AG09309 (cell line): ENCODE results near the gene GPR18.

Experiments
- DNase-seq: peaks from one replicate; pipeline ENCODE4 v3.0.0-alpha.2; 2010; ENCODE audit warnings: low read depth
- H3K4me3 ChIP-seq: 2 replicates; pipeline ENCODE4 v1.5.1; 2011; ENCODE audit warnings: mild to moderate bottlenecking, low read depth, low read length, moderate library complexity; ENCODE audit not compliant: control insufficient read depth
- TF ChIP-seq, protein P1 (sequence below): IDR thresholded peaks from 2 replicates; pipeline ENCODE4 v1.5.1; 2011; ENCODE audit warnings: mild to moderate bottlenecking, low read depth, low read length, inconsistent platforms; ENCODE audit not compliant: insufficient read depth, control insufficient read depth; ENCODE audit errors: missing control alignments

Gene GPR18

GRCh38 chr13:99228737-99229691, 29.2 kb downstream of the GPR18 start:
- TF ChIP-seq, protein P1, sequence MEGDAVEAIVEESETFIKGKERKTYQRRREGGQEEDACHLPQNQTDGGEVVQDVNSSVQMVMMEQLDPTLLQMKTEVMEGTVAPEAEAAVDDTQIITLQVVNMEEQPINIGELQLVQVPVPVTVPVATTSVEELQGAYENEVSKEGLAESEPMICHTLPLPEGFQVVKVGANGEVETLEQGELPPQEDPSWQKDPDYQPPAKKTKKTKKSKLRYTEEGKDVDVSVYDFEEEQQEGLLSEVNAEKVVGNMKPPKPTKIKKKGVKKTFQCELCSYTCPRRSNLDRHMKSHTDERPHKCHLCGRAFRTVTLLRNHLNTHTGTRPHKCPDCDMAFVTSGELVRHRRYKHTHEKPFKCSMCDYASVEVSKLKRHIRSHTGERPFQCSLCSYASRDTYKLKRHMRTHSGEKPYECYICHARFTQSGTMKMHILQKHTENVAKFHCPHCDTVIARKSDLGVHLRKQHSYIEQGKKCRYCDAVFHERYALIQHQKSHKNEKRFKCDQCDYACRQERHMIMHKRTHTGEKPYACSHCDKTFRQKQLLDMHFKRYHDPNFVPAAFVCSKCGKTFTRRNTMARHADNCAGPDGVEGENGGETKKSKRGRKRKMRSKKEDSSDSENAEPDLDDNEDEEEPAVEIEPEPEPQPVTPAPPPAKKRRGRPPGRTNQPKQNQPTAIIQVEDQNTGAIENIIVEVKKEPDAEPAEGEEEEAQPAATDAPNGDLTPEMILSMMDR, result no peak
- DNase-seq, result peak; percentile 67

DNA sequence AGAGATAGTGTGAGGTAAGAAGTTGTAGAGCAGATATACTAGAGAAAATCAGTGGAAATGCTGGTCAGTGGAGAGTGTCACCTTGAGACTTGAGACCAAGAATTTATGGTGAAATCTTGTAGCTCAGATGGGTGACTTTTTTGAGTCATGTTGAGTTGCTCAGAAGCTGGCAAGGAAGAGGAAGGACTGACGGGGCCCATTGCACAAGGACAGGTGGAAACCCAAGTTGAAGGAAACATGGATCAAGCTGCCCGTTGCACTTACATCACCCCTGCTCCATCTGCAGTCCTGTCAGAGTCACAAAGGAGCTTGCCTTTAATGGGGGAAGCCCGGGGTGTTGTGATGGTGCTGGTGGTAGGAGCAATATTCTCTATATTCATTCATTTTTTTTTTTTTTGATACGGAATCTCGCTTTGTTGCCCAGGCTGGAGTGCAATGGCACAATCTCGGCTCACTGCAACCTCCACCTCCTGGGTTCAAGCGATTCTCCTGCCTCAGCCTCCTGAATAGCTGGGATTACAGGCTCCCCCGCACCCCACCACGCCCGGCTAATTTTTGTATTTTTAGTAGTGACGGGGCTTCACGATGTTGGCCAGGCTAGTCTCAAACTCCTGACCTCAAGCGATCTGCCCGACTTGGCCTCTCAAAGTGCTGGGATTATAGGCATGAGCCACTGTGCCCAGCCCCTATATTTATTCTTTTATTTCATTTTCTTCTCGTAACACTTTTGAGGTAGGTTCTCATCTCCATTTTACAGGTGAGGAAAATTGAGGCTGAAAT, 30.1 kb downstream of the GPR18 start:
- TF ChIP-seq, protein P1, result no peak
- no peak overlapping the region for H3K4me3 ChIP-seq
- DNase-seq, result no peak

More at GRCh38 chr13:99228737-99229691, 29.2 kb downstream of the GPR18 start:
- no peak overlapping the region for H3K4me3 ChIP-seq

DNA sequence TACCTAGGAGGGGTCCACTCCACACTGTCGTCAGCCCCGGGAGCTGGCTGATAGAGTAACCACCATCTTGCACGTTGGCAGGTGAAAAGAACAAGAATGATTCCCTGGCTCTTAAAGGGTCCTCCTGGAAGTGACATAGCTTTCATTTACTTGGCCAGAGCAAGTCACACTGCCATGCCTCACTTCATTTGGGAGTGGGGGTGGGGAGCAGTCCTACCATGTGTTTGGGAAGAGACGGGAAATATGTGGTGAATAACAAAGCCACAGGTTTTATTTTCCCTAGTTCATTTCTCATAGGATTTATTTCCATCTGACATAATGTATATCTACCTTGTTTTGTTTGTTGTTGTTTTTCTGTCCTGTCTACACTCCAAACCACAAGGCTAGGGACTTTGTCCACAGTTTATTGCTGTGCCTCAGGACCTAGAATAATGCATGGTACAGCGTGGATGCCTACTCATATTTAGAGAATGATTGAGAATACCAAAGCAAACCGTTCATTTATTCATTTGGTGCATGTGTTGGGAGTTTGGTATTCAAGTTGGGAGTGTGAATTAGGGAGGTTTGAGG, 30.8 kb downstream of the GPR18 start:
- TF ChIP-seq, protein P1, result no peak
- DNase-seq, result no peak
- H3K4me3 ChIP-seq, result no peak overlapping the region

- DNase-seq, result no peak
- H3K4me3 ChIP-seq, result no peak overlapping the region
These were observed 31.7 kb downstream of the GPR18 start for GRCh38 chr13:99226513-99226912.

GRCh38 chr13:99225078-99225477, 33.1 kb downstream of the GPR18 start:
- H3K4me3 ChIP-seq, result no peak overlapping the region
- TF ChIP-seq, protein P1, result no peak
- no peak for DNase-seq

More at GRCh38 chr13:99226513-99226912, 31.7 kb downstream of the GPR18 start:
- TF ChIP-seq, protein P1, result no peak

DNA sequence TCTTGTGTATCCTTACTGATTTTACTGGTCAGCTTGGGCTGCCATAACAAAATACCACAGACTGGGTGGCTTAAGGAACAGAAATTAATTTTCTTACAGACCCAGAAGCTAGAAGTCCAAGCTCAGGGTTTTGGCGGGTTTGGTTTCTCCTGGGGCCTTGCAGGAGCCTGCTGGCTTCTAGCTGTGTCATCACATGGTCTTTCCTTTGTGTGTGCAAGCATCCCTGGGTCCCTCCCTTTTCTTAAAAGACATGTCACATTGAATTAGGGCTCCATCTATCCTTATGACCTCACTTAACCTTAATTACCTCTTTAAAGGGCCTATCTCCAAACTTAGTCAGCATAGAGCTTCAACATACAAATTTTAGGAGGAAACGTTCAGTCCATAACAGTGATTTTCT, 34.2 kb downstream of the GPR18 start:
- no peak overlapping the region for H3K4me3 ChIP-seq
- TF ChIP-seq, protein P1, result no peak
- no peak for DNase-seq
